ENCODE results near the gene MERTK.
A peak's percentile ranks its signal among the peaks of the same experiment; 100 is the strongest.
"Not testable (repeated sequence)": the region's sequence is repeated elsewhere in the genome, so short reads cannot be mapped to it uniquely, and the experiment has no call there.

MERTK gene

DNA sequence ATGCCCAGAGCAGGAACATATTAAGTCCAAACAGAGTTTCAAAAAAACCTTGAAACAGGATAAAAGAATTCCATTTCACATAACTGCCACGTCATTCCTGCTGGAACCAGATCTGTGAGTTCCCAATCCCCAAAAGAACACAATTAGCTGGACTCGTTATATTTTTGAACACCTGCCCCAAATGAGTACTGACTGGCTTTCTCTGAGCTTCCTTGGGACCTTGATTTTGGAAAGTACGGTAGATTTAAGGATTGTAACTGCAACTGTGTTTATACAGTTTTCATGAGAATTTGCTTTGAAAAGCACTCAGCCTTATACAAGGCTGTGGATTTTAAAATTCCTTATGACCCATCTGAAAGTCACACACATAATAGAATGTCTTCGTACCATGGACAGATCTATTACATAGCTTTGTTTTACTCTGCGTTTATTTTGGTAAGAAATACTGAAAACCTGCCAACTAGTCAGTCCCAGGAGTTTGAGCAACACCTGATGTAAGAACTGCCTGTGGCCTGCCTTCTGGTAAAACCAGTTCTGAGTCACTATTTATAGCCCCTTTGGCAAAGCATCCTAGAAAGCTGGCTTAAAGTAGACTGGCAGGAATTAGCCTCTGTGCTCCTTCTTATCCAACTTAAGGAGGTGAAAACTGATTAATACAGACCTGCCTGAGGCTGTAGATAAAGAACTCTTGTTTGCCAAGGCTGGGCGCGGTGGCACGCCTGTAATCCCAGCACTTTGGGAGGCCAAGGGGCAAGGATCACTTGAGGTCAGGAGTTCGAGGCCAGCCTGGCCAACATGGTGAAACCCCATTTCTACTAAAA lies 48.1 kb downstream of the MERTK start:
- peak; percentile 90 for DNase-seq

DNA sequence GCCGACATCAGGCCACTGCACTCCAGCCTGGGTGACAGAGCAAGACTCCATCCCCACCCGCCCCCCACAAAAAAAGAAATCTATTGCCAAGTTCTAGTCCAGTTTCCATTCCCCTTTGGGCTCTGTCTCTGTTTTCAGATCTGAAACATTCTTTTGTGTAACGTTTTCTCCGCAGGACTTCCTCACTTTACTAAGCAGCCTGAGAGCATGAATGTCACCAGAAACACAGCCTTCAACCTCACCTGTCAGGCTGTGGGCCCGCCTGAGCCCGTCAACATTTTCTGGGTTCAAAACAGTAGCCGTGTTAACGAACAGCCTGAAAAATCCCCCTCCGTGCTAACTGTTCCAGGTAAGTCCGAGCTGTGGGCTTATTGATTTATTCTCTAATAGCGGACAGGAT lies 48.8 kb downstream of the MERTK start:
- no peak for DNase-seq

DNA sequence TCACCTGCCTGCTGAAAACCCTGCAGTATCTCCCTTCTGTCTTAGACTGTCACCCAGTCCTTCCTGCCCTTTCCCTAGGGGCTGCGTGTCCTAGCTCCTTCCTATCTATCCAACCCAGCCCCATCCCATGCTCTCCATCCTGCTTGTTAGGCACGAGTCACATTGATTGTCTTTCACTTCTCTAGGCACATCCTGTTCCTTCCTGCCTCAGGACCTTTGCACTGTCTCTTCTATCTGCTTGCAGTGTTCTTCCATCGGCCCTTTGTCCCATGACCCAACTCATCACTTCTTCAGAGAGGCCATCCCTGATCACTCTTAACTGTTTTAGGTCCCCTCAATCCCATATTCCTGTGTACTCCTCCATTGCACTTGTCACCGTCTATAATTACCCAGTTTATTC lies 50.4 kb downstream of the MERTK start:
- DNase-seq: no peak

DNA sequence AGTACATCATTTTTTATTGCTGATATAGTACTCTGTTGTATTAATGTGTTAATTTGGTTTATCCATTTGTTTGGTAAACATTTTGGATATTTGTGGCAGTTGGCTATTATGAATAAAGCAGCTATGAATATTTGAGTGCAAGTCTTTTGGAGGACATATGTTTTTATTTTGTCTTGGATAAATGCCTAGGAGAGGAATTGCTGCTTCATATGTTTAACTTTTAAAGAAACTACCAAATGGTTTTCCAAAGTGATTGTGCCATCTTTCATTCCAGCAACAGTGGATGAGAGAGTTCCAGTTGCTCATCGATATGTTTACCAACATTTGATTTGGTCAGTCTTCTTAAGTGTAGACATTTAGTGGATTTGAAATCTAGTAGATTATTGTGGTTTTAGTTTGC lies 51.8 kb downstream of the MERTK start:
- no peak for DNase-seq

DNA sequence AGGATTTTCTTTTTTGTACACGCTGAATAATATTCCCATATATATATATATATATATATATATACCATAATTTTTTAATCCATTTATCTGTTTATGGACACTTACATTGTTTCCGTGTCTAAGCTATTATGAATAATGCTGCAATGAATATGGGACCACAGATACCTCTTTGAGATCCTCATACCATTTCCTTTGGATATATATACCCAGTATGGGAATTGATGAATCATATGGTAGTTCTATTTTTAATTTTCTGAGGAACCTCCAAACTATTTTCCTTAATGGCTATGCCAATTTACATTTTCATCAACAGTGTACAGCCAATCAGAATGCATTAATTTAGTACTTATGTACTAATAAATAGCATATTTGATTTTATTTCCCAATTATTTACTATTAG lies 53.1 kb downstream of the MERTK start:
- peak; percentile 60 for DNase-seq

DNA sequence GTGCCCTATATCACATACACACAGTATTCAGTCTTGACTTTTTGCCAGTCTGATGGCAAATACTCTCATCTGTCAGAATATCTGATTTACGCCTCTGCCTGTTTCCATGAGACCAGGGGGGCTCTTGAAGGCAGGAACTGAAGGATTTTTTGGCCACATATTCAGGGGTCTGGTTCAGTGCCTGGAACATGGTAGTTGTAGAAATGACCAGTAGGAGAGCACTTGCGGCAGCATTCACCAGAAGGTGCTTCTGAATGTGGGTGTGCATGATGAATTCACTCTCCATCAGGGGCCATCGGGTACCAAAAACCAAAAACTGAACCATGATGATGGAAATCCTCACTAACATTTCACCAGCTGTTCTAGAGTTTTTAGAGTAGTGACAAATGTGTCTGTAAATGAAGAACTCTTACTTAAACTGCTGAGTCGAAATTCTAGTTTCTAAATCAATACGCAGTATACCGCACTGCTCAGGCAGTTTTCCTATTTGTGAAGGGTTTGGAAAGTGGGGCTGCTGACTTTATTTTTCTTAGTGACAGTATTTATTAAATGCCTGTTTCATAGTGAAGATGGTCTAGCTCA lies 54.6 kb downstream of the MERTK start:
- no peak for DNase-seq

DNA sequence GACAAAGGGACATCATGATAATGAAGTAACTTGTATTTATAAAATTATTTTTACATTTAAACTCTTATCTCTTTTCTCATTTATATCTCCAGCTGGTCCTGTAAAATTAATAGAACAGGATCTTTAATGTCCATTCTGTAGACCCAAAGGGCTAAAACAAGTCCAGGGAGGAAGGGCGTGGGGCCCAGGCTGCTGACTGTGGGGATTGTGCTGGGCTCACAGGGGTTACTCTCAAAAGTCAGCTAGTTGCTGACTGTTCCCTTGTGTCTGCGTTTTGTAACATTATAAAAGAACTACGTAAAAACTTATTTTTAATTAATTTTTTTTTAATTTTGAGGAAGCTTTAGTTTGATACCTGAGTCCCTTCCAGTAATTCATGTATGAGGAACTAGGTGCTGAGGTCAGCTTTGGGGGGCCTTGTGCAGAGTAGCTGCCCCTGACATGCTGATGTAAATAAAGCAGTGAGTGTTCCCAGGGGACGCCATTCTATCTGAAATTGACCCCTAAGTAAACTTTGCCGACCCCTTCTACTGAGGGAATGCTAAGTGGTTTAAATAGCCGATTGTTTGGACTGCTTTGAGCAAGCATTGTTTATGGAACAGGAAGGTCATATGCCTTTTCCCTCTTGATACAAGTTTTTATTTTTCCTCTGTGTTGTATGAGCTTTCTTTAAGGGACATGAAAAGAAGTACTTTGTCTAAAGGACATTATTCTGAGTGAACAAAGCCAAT lies 56.4 kb downstream of the MERTK start:
- no peak for DNase-seq

DNA sequence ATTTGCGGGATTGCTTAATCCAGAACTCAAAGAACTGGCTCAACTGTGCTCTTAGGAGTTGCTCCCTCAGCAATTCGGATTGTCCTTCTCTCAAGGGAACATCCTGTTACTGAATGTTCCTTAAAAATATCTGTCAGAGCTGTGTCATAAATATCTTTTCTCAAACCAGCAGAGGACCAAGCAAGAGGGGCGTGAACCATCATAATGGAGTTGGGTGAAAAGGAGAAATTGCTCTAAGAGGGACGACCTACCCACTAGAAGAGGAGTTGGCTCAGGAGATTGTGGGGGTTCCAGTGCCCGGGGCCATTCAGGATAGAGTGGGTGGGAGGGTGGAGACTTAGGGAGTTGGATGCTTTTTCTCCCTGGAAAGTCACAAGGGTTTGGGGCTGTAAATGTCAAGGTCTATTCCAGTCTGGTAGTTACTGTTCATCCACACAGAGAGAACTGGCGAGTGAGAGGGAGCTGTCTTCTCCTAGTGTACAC lies 59.5 kb downstream of the MERTK start:
- DNase-seq: no peak

DNA sequence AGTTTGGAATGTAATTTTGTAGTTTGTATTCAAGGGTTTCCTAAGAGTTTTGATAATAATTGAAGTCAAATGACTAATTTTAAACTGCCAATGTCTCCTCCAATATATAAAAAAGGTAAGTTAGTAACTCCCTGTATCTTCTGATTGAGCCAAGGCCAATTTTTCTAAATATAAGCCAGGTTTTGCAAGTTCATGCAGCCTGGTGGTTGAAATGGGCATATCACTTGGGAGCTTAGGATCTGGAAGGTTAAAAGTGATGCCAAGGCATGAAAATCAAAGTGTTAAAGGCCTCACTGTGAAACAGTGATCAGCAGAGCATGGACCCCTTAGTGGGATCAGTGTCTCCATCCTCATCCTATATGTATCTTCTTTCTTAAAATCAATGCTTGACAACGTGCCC lies 60.5 kb downstream of the MERTK start:
- DNase-seq: no peak

DNA sequence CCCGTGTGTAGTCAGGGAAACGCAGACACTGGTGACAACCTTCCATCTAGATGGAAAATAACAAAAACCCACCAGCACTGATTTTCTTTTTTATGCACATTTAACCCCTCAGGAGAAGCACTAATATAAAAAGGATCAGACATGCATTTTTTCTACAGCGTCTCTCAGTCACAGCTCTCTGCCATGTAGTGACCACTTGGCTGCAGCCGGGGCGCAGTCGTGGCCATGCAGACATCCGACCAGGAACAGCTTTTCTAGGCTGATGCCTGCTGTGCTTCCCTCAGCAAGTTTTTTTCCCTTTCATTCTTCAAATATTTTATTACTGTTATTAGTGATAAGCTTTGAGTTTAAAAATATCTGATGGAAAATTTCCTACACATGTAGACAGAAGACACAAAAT lies 63.3 kb downstream of the MERTK start:
- DNase-seq: no peak

DNA sequence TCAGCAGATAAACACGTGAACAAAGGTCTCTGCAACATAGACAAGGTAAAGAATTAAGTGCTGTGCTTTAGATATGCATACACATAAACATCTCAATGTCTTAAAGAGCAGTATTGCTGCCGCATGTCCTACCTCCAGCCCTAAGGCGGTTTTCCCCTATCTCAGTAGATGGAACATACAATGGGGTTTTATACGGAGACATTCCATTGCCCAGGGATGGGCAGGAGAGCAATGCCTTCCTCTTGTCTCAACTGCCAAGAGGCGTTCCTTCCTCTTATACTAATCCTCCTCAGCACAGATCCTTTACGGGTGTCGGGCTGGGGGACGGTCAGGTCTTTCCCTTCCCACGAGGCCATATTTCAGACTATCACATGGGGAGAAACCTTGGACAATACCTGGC lies 64.7 kb downstream of the MERTK start:
- DNase-seq: not testable (repeated sequence)

DNA sequence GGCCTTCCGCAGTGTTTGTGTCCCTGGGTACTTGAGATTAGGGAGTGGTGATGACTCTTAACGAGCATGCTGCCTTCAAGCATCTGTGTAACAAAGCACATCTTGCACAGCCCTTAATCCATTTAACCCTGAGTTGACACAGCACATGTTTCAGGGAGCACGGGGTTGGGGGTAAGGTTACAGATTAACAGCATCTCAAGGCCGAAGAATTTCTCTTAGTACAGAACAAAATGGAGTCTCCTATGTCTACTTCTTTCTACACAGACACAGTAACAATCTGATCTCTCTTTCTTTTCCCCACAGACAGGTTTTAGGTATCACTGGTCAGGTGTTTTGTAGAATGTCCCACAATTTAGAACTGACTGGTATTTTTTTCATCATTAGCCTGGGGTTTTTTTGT lies 65.1 kb downstream of the MERTK start:
- not testable (repeated sequence) for DNase-seq

DNA sequence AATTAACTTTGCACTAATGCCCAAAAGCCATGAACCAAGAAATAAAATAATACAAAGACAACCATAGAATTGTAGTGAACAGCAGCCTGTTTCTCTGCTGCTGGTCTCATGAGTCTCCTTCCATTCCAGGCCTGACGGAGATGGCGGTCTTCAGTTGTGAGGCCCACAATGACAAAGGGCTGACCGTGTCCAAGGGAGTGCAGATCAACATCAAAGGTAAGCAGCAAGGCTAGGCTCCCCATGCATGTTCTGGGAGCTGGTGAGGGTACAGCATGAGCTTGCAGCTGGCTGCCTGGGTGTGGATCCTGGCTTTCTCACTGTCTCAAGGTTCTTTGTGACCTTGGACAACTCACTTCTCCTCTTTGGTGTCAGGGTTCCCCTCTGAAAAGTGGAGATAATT lies 66.7 kb downstream of the MERTK start:
- DNase-seq: no peak

DNA sequence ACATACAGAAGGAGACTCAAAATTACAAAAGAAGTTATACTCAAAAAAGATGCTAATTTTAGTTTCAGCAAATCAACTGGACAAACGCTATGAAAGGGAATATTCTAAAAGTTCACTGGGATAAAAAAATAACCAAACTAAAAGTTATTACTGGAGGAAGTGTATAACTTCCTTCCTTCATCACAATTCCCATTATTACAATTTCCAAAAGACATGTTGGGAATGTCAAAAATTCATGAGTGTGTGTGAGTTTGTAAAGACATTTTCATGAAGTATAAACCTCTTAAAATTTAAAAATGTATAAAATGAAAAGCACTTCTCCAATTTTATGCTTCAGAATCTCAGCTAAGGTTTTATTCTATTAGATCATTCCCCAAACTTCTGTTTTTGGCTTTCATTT lies 67.8 kb downstream of the MERTK start:
- DNase-seq: no peak

DNA sequence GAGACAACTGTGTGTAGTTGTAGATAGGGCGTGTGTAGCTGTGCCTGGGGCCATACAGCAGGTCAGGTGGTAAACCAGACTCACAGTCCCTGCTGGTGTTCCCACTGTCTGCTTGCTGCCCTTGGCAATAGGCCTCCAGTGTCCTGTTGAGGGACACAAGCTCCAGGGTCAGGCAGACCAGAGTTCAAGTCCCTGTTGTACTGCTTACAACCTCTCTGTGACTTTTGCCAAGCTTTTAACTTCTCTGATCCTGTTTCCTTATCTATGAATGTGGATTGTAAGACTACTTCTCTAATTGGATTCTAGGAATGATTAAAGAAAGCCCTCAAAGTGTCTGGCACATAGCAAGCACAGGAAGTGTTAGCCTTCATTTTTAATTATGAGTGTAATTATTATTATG lies 68.6 kb downstream of the MERTK start:
- no peak for DNase-seq

DNA sequence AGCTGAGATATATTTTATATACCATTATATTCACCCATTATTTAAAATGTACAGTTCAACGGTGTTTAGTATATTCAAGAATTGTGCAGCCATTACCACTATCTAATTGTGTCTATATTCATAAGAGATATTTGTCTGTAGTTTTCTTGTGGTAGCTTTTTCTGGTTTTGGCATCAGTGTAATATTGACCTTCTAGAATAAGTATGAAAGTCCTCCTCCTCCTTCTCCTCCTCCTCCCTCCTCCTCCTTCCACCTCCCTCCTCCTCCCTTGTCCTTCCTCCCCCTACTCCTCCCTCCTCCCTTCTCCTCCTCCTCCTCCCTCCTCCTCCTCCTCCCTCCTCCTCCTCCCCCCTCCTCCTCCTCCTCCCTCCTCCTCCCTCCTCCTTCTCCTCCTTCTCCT lies 72.0 kb downstream of the MERTK start:
- no peak for DNase-seq

DNA sequence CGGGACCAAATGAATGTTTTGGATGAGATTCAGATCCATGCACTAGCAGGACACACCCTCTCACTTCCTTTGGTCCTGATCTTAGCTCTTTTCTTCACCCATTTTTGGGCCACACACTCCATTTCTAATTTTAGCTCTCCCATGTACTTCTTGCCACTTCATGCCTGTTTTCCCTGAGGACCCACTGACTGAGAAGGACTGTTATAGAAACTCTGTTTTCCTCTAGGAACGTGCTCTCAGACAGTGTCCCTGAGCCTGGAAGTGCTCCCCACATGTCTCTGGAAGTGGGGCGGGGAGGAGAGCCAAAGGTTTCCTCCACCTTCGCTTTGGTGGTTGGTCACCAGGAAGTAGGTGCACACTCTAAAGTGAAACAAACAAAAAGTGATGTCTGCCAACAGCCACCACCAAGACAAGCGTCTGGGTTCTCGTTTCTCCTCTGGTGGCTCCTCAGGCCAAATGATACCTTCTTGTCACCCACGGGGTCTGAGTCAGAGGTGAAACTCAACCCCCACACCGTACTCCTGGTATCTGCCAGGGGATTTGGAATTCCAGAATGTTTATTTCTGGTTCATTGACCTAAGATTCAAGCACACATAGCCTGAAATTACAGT lies 74.7 kb downstream of the MERTK start:
- DNase-seq: peak; percentile 18

DNA sequence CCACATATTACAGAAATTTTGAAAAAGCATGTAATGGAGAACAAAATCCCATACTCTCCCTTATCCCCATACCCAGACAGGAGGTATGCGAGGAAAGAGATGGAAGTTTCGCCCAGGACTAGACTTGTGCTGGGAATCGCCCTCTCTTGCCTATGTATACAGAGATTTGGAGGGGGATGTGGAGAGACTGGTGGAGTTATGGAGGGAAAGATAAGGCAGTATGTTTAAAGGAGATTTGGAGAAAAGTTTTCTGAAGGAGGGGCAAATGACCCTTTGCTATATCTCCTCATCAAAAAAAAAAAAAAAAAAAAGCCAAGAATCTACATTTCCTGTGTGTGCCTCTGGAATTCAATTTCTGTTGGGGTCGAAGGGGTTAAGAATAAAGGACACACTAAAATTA lies 75.3 kb downstream of the MERTK start:
- DNase-seq: no peak

DNA sequence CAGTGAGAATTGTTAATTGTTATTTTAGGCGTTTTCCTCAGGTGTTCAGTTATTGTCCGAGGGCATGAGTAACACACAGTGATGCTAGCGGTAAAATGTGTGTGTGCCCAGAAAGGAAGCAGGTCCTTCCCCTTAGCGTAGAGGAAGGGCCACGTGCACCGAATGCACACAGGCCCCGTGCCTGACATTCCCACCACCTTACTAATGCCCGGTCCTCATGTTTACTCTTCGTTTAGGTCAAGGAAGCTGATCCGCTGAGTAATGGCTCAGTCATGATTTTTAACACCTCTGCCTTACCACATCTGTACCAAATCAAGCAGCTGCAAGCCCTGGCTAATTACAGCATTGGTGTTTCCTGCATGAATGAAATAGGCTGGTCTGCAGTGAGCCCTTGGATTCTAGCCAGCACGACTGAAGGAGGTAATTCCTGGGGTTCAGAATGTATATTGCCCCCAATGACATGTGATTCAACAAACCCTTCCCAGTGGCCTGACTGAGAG lies 76.7 kb downstream of the MERTK start:
- peak; percentile 94 for DNase-seq

DNA sequence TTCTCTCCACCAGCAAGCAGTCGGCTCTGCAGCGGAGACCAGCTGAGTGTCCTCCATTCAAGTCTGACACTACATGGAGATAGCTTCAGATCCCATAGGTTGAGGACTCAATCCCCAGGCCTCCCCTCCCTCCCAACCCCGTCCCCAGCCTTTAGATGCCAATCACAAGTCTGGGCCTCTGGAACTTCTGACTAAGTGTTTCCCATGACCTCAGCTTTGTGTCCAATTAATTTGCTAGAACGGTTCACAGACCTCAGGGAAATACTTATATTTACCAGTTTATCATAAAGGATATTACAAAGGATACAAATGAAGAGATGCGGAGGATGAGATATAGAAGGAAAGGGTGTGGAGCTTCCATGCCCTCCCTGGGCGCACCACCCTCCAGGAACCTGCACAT lies 77.4 kb downstream of the MERTK start:
- peak; percentile 5 for DNase-seq

DNA sequence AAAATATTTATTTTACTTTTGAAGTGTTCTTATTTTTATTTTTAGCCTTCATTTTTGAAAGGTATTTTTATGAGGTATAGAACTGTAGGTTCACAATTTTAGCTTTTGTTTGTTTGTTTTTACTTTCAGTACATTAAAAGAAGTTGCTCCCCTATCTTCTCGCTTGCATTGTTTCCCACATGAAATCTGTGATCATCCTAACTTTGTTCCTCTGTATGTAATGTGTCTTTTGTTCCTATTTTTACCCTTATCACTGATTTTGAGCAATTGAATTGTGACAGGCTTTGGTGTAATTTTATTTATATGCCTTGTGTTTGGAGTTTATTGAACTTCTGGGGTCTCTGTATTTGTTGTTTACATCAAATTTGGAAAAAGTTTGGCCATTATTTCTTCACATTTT lies 78.8 kb downstream of the MERTK start:
- no peak for DNase-seq

DNA sequence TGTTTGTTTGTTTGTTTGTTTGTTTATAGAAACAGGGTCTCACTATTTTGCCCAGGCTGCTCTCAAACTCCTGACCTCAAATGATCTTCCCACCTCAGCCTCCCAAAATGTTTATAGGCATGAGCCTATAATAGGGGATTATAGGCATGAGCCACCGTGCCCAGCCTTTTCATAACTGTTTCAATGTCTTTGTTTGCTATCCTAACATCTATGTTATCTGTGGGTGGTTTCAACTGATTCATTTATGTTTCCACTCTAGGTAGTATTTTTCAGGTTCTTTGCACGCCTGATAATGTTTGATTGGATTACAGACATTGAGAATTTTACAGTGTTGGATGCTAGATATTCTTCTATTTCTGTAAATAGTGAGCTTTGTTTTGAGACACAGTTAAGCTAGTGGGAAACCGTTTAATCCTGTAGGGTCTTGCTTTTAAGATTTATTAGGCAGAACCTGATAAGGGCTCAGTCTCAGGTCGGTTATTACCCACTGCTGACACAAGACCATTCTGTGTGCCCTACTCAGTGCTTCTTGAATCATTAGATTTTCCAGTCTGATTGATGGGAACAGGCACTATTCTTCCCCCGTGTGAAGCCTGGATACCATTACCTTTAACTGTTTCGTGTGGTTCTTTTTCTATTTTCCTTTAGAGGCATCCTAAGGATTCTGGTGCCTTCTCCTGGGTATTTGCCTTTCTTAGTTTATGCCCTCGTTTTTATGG lies 80.2 kb downstream of the MERTK start:
- DNase-seq: no peak

DNA sequence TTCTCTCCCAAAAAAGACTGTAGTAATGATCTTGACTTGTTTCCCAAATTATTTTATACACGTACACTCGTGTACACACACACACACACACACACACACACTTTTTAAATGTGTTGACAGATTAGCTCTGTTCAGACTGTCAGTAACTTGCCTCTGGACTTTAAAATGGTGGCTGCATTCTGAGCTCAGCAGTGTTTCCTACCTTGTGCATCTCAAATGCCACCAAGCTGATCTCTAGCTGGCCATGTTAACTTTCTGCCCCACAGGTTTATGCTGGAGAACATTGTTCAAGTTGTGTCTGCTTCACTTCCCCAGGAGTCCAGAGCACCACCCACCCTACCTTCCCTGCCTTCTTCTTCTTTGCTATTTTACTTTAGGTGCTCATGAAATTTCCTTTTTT lies 83.3 kb downstream of the MERTK start:
- no peak for DNase-seq
